Naive thymus-derived CD4-positive, alpha-beta T cell (primary cell): Measurements from ENCODE around the gene CCDC66. TPM values are rescaled to one million over a fixed set of nuclear protein-coding genes. Genes with fewer than 3 reads are reported as not detected.

Experiments
- polyA plus RNA-seq, 2 donors: library from polyadenylated mRNA; unstranded; fragments of 300-500 nt; fragmentation: Illumina TruSeq; gene quantifications; one replicate each; pipeline ENCODE4 v1.2.3, GENCODE V29; 2021
- total RNA-seq, 6 experiments: library from RNA in 5 of 6; stranded (reverse) in 5 of 6; gene quantifications; 1 replicate in 5 of 6; 2 replicates in 1 of 6; pipeline ENCODE4 v1.2.3 and lab custom pipeline; 2021 to 2026

Gene CCDC66
- total and polyA plus RNA-seq, 7 experiments from 2014 or later: 20.9 to 115 (median 66.6) TPM

Other genes with a start within 250 kb of the CCDC66 start
- gene ERC2, start 88.7 kb upstream of the CCDC66 start, total RNA-seq: not detected
- not detected for gene ERC2, start 88.7 kb upstream of the CCDC66 start, polyA plus RNA-seq
- 100 to 1,000 TPM in 1 of 5 experiments, 10 to 100 TPM in 4; 61.8 to 113 (median 75.2) TPM for gene TASOR, start 126.1 kb downstream of the CCDC66 start, total RNA-seq
- gene TASOR, start 126.1 kb downstream of the CCDC66 start, polyA plus RNA-seq: 10 to 100 TPM; 24.5 to 26.7 TPM
- gene ARHGEF3, start 244.8 kb downstream of the CCDC66 start, total RNA-seq: 10 to 100 TPM; 79.6 to 99.7 (median 87.0) TPM
- 10 to 100 TPM; 78.8 to 94.7 TPM for gene ARHGEF3, start 244.8 kb downstream of the CCDC66 start, polyA plus RNA-seq